Suprapubic skin (tissue), 3 donors: ENCODE data around the gene SOHLH2.

ENCODE experiments used
- EP300 ChIP-seq: sonication (generic); formaldehyde crosslinking; IDR thresholded peaks from one replicate; pipeline ENCODE4 v1.6.1; 2017; ENCODE audit warnings: antibody characterized with exemption
- POLR2A ChIP-seq, 2 donors: fragments of 450-650 bp; IDR thresholded peaks; one replicate each; pipeline ENCODE4 v1.6.1; 2017; ENCODE audit warnings: antibody characterized with exemption in 2 of 2, mild to moderate bottlenecking in 2 of 2, moderate library complexity in 2 of 2
- TF ChIP-seq, protein P1 (sequence below), 2 donors: fragments of 200-600 bp in 1 of 2; fragments of 450-650 bp in 1 of 2; sonication (generic) in 1 of 2; IDR thresholded peaks; one replicate each; pipeline ENCODE4 v1.5.1; 2016 to 2019; ENCODE audit warnings: antibody characterized with exemption in 2 of 2, mild to moderate bottlenecking in 1 of 2, moderate library complexity in 1 of 2

DNA sequence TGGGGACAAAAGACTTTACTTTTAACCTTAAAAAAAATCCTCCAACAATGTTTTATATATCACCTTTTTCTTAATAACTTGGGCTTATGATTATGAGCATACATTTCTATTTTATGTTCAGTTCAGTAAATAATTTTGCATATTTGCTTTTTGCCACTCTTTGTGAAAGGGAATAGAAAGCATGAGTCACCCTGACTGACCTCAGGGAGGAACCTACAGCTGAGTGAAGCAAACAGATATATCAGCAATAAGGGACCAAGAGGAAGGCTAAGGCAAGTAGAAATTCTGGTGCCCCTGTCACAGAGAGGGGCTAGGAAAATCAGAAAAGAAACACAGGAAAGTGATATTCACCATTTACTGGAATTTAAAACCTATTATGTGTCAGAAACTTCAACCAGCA lies 37.2 kb upstream of the SOHLH2 start:
- TF ChIP-seq EP300, result no peak
- TF ChIP-seq, protein P1, sequence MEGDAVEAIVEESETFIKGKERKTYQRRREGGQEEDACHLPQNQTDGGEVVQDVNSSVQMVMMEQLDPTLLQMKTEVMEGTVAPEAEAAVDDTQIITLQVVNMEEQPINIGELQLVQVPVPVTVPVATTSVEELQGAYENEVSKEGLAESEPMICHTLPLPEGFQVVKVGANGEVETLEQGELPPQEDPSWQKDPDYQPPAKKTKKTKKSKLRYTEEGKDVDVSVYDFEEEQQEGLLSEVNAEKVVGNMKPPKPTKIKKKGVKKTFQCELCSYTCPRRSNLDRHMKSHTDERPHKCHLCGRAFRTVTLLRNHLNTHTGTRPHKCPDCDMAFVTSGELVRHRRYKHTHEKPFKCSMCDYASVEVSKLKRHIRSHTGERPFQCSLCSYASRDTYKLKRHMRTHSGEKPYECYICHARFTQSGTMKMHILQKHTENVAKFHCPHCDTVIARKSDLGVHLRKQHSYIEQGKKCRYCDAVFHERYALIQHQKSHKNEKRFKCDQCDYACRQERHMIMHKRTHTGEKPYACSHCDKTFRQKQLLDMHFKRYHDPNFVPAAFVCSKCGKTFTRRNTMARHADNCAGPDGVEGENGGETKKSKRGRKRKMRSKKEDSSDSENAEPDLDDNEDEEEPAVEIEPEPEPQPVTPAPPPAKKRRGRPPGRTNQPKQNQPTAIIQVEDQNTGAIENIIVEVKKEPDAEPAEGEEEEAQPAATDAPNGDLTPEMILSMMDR (IDR thresholded peaks at IDR 0.05), result no peak
- TF ChIP-seq POLR2A (IDR thresholded peaks at IDR 0.05), result no peak
